Nephron progenitor cell (in vitro differentiated cells): ENCODE results near the gene SIGLEC5.
"Not testable (repeated sequence)": the region's sequence is repeated elsewhere in the genome, so short reads cannot be mapped to it uniquely, and the experiment has no call there.

ENCODE experiments used
- DNase-seq: peaks from one replicate; pipeline ENCODE4 v3.0.0; 2021
- H3K27ac Mint-ChIP-seq: 2 replicates; pipeline ENCODE4 v1.8.0; 2021; ENCODE audit warnings: mild to moderate bottlenecking, moderate library complexity, mixed read lengths
- H3K27me3 Mint-ChIP-seq: 2 replicates; pipeline ENCODE4 v1.8.0; 2021; ENCODE audit warnings: mild to moderate bottlenecking, low read depth, mixed read lengths; ENCODE audit not compliant: poor library complexity
- H3K36me3 Mint-ChIP-seq: 2 replicates; pipeline ENCODE4 v1.8.0; 2021; ENCODE audit warnings: low read depth, mixed read lengths
- H3K4me1 Mint-ChIP-seq: 2 replicates; pipeline ENCODE4 v1.8.0; 2021; ENCODE audit warnings: mixed read lengths
- H3K4me3 Mint-ChIP-seq: 2 replicates; pipeline ENCODE4 v1.8.0; 2021; ENCODE audit warnings: mild to moderate bottlenecking, moderate library complexity, mixed read lengths
- H3K9me3 Mint-ChIP-seq: 2 replicates; pipeline ENCODE4 v1.8.0; 2021; ENCODE audit warnings: mild to moderate bottlenecking, moderate library complexity, mixed read lengths
- TF ChIP-seq, protein P1 (sequence below): fragments of 200-600 bp; sonication (generic); IDR thresholded peaks from 2 replicates; pipeline ENCODE4 v1.5.0; 2021; ENCODE audit warnings: antibody characterized with exemption

SIGLEC5 gene

DNA sequence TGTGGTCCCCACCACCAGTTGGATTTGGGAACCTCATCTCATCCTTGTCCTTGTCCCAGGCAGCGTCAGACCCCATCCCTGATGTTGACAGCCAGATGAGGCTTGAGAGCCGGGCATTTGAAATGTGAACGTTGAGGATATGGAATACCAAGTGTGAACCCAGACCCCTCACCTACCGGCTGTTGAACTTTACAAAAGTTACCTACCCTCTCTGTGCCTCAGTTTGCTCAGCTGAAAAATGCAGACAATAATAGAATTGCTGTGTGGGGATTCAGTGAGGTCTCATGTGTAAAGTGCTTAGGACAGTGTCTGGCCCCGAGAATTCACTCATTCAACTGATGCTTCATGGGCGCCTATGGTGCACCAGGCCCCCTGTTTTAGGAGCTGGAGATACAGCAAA lies 17.1 kb upstream of the SIGLEC5 start:
- Mint-ChIP-seq H3K27me3 (peaks cover 4% of the 10 kb centered on the region), H3K36me3 (no peaks in the 10 kb centered on the region), H3K9me3 (peaks cover 73% of the 10 kb centered on the region), H3K4me3 (no peak overlapping the region), H3K27ac (no peak overlapping the region), H3K4me1 (no peaks in the 10 kb centered on the region)
- DNase-seq: no peak
- TF ChIP-seq, protein P1, sequence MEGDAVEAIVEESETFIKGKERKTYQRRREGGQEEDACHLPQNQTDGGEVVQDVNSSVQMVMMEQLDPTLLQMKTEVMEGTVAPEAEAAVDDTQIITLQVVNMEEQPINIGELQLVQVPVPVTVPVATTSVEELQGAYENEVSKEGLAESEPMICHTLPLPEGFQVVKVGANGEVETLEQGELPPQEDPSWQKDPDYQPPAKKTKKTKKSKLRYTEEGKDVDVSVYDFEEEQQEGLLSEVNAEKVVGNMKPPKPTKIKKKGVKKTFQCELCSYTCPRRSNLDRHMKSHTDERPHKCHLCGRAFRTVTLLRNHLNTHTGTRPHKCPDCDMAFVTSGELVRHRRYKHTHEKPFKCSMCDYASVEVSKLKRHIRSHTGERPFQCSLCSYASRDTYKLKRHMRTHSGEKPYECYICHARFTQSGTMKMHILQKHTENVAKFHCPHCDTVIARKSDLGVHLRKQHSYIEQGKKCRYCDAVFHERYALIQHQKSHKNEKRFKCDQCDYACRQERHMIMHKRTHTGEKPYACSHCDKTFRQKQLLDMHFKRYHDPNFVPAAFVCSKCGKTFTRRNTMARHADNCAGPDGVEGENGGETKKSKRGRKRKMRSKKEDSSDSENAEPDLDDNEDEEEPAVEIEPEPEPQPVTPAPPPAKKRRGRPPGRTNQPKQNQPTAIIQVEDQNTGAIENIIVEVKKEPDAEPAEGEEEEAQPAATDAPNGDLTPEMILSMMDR: no peak

- H3K4me3 Mint-ChIP-seq, H3K27me3 Mint-ChIP-seq, H3K36me3 Mint-ChIP-seq, DNase-seq, H3K4me1 Mint-ChIP-seq, H3K27ac Mint-ChIP-seq: not testable (repeated sequence)
- peaks cover 73% of the 10 kb centered on the region for H3K9me3 Mint-ChIP-seq
These were observed 16.5 kb upstream of the SIGLEC5 start, which contains the start of gene SIGLEC14 for GRCh38 chr19:51646730-51647129. SIGLEC14 (minus strand) TSS chr19:51646825; CDS start chr19:51646759, 66 bp downstream.

DNA sequence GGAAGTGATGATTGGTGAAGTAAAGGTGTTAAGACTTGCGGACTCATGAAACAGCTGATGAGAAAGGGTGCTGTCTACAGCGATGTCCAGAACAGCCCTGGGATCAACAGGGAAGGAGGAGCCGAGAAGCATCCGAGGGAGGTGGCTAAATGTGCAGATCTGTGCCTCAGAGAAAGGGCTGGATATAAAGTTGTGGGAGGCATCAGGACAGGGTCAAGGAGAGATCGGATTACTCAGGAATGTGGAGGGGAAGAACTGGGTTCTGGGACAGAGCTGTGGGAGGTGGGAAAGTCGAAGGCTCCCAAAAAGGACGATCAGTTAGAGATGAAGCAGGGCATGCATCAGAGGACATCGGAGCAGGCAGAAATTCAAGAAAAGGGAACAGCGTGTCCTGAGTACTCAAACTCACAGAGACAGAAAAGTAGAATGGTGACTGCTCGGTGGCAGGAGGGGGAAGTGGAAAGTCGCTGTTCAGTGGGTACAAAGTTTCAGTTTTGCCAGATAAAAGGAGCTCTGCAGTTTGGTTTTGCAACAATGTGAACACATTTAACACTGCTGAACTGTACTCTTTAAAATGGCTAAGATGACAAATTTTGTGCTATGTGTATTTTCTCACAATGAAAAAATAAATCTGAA lies 14.6 kb upstream of the SIGLEC5 start:
- TF ChIP-seq, protein P1: no peak
- Mint-ChIP-seq H3K4me1 (no peaks in the 10 kb centered on the region), H3K9me3 (peaks cover 72% of the 10 kb centered on the region), H3K36me3 (no peaks in the 10 kb centered on the region), H3K27me3 (peaks cover 3% of the 10 kb centered on the region), H3K4me3 (no peak overlapping the region), H3K27ac (no peak overlapping the region)
- DNase-seq: no peak

GRCh38 chr19:51641648-51642047 lies 11.4 kb upstream of the SIGLEC5 start:
- DNase-seq: no peak
- H3K4me3 Mint-ChIP-seq: no peak overlapping the region
- H3K9me3 Mint-ChIP-seq: peaks cover 80% of the 10 kb centered on the region
- no peaks in the 10 kb centered on the region for H3K36me3 Mint-ChIP-seq
- no peaks in the 10 kb centered on the region for H3K27me3 Mint-ChIP-seq
- no peaks in the 10 kb centered on the region for H3K4me1 Mint-ChIP-seq
- TF ChIP-seq, protein P1: no peak
- no peak overlapping the region for H3K27ac Mint-ChIP-seq

DNA sequence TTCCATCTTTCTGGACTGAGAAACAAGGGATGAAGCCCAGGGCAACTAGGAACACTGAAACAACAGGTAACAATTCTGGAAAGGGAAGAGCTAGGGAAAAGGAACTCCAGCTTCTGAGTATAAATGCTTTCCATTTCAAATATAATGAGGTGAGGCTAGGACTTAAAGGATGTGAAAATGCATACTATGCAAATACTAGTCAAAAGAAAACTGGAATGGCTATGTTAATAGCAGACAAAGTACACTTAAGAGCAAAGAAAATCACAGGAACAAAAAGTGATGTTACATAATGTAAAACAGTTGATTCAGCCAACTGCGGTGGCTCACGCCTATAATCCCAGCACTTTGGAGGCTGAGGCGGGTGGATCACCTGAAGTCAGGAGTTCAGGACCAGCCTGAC lies 10.2 kb upstream of the SIGLEC5 start:
- no peaks in the 10 kb centered on the region for H3K36me3 Mint-ChIP-seq
- no peaks in the 10 kb centered on the region for H3K4me1 Mint-ChIP-seq
- DNase-seq: no peak
- no peak overlapping the region for H3K27ac Mint-ChIP-seq
- peaks cover 87% of the 10 kb centered on the region for H3K9me3 Mint-ChIP-seq
- no peaks in the 10 kb centered on the region for H3K27me3 Mint-ChIP-seq
- TF ChIP-seq, protein P1: no peak
- H3K4me3 Mint-ChIP-seq: no peak overlapping the region

- TF ChIP-seq, protein P1: no peak
- Mint-ChIP-seq H3K9me3 (peaks cover 84% of the 10 kb centered on the region), H3K4me1 (no peaks in the 10 kb centered on the region), H3K36me3 (no peaks in the 10 kb centered on the region), H3K4me3 (no peak overlapping the region), H3K27me3 (no peaks in the 10 kb centered on the region), H3K27ac (no peak overlapping the region)
- no peak for DNase-seq
These were observed 9.7 kb upstream of the SIGLEC5 start for GRCh38 chr19:51639916-51640315.
